ENCODE measurements around the gene REXO5.

Gene REXO5

DNA sequence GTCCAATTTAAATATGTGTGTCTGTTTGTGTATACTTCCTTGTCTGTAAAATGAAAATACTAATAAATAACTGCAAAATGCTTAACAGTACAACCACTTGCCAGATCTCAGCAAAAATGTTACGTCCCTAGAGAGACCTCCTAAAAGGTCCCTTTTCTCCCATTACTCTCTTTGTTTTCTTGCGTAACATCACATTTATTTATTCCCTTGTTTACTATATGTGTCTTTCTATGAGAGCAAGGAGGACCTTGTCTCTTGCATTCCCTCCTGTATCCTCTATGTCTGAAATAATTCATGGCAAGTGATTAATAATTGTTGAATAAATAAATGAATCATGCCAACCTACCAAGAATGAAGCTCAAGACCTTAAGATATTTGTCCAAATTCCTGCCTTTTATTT is 40.6 kb upstream of the REXO5 start:
- H3K27ac ChIP-seq, result no peak overlapping the region; the same call in 1 of the 2 replicates
- TF ChIP-seq ZFX (IDR thresholded peaks at IDR 0.05; ENCODE audit: borderline replicate concordance), result no peak
- TF ChIP-seq, protein P1, sequence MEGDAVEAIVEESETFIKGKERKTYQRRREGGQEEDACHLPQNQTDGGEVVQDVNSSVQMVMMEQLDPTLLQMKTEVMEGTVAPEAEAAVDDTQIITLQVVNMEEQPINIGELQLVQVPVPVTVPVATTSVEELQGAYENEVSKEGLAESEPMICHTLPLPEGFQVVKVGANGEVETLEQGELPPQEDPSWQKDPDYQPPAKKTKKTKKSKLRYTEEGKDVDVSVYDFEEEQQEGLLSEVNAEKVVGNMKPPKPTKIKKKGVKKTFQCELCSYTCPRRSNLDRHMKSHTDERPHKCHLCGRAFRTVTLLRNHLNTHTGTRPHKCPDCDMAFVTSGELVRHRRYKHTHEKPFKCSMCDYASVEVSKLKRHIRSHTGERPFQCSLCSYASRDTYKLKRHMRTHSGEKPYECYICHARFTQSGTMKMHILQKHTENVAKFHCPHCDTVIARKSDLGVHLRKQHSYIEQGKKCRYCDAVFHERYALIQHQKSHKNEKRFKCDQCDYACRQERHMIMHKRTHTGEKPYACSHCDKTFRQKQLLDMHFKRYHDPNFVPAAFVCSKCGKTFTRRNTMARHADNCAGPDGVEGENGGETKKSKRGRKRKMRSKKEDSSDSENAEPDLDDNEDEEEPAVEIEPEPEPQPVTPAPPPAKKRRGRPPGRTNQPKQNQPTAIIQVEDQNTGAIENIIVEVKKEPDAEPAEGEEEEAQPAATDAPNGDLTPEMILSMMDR (IDR thresholded peaks at IDR 0.05), result no peak

DNA sequence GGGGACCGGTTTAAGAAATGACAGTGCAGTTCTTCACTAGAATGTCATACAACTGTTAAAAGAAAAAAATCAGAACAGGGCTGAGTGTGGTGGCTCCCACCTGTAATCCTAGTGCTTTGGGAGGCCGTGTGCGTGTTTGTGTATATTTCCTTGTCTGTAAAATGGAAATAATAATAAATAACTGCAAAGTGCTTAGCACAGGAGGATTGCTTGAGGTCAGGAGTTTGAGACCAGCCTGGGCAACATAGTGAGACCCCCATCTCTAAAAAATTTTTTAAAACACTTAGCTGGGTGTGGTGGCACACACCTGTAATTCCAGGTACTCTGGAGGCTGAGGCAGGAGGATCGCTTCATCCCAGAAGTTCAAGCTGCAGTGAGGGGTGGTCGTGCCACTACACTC is 40.0 kb upstream of the REXO5 start:
- no peak overlapping the region for H3K27ac ChIP-seq
- TF ChIP-seq, protein P1 (IDR thresholded peaks at IDR 0.05), result no peak
- no peak for TF ChIP-seq ZFX (IDR thresholded peaks at IDR 0.05; ENCODE audit: borderline replicate concordance)

DNA sequence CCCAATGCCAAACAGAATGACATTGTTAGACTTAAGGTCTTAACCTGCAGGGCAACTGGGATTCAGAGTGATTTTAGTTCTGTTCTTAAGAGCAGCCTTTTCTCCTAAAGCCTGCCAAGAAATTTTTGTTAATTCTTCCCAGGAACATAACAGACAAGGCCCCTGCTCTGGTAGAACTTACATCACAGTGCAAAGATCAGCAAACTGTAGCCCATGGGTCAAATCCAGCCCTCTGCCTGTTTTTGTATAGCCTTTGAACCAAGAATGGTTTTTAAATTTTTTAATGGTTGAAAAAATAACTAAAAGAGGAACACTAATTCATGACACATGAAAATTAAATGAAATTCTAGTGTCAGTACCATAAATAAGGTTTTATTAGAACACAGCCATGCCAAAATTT is 38.8 kb upstream of the REXO5 start:
- TF ChIP-seq ZFX (IDR thresholded peaks at IDR 0.05; ENCODE audit: borderline replicate concordance), result no peak
- TF ChIP-seq, protein P1 (IDR thresholded peaks at IDR 0.05), result no peak
- no peak overlapping the region for H3K27ac ChIP-seq

DNA sequence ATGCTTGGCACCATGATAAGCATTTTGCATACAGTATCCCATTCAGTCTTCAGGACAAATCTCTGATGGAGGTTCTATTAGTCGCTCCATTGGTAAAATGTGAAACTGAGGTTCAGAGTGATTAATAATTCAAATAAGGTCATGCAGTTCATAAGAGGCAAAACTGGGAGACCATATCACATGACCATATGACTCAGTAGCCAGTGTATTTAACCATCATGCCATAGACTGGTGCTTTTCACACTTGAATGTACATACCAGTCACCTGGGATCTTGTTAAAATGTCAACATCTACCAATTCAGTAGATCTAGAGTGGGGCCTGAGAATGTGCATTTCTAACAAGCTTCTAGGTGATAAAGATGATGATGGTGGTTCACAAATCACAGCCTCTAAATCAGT is 38.2 kb upstream of the REXO5 start:
- TF ChIP-seq ZFX (IDR thresholded peaks at IDR 0.05; ENCODE audit: borderline replicate concordance), result no peak
- TF ChIP-seq, protein P1 (IDR thresholded peaks at IDR 0.05), result no peak
- H3K27ac ChIP-seq, result no peak overlapping the region

DNA sequence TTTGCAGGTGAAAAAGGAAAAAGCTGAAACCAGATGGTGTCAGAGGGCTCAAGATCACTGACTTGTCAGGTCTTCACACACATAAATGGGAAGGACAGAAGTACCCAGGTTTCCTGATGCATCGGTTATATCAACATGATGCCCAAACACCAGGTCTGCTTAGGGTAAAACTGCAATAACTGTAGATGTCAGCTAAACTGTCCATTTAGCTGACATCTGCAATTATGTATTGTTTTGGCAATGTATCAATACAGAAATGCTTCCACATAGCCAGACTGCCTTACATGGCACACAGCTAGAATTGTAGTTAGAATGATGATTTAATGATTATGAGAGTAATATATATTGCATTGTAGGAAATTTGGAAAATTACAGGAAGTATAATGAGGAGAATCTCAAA is 37.5 kb upstream of the REXO5 start:
- no peak overlapping the region for H3K27ac ChIP-seq
- TF ChIP-seq ZFX (IDR thresholded peaks at IDR 0.05; ENCODE audit: borderline replicate concordance), result no peak
- TF ChIP-seq, protein P1 (IDR thresholded peaks at IDR 0.05), result no peak

DNA sequence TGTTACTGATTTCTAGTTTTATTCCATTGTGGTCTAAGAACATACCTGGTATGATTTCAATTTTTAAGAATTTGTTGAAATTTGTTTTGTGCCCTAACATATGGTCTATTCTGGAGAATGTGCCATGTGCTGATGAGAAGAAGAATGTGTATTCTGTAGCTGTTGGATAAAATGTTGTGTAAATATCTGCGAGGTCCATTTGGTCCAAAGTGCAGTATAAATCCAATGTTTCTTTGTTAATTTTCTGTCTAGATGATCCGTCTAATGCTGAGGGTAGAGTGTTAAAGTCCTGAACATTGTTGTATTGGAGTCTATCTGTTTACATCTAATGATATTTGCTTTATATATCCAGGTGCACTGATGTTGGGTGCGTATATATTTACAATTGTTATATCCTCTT is 32.6 kb upstream of the REXO5 start:
- no peak overlapping the region for H3K27ac ChIP-seq
- TF ChIP-seq ZFX (IDR thresholded peaks at IDR 0.05; ENCODE audit: borderline replicate concordance), result no peak
- TF ChIP-seq, protein P1 (IDR thresholded peaks at IDR 0.05), result no peak

DNA sequence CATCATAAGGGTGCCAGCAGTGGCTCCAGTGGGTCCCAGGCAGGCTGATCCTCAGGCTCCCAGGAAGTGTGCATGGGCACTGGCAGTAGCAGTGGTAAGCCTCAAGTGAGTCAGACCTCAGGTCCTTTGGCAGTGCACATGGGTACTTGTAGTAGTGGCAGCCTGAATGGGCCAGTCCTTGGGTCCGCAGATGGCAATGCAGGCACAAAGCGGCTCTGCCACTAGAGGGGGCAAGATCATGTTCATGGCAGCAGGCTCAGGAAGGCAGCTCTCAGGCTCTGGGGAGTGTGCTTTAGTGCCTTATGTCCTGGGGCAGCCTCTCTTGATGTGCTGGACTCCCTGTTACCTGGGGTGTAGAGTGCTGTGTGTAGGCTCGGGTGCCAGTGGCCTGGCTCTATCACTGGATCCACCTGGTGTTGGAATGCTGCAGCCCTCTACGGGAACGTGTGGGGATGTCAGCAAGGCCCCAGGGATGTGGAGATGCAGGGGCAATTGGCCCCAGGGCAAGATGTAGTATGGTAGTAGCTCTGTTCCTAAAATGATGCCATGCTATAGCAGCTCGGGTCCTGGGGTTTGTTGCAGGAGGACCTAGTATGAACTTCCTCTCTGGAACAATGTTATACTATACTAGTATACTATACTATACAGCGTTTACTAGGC is 31.5 kb upstream of the REXO5 start:
- no peak for TF ChIP-seq ZFX (IDR thresholded peaks at IDR 0.05; ENCODE audit: borderline replicate concordance)
- TF ChIP-seq, protein P1 (IDR thresholded peaks at IDR 0.05), result peak; percentile 86
- H3K27ac ChIP-seq, result no peak overlapping the region

Data from 22Rv1 (cell line).